ENCODE data around the gene PPP1R15B.
A peak's percentile ranks its signal among the peaks of the same experiment; 100 is the strongest.

The PPP1R15B gene

GRCh38 chr1:204367956-204368355 lies 43.7 kb downstream of the PPP1R15B start:
- DNase-seq (ENCODE audit: low read depth in 1 of 2, low spot score in 1 of 2) = no peak

GRCh38 chr1:204367193-204367858 lies 44.3 kb downstream of the PPP1R15B start:
- DNase-seq (ENCODE audit: low read depth in 1 of 2, low spot score in 1 of 2) = no peak

GRCh38 chr1:204366759-204367158 lies 44.9 kb downstream of the PPP1R15B start:
- no peak for DNase-seq (ENCODE audit: low read depth in 1 of 2, low spot score in 1 of 2)

GRCh38 chr1:204363335-204364114 lies 48.1 kb downstream of the PPP1R15B start:
- DNase-seq (ENCODE audit: low read depth in 1 of 2, low spot score in 1 of 2) = peak; percentile 42 to 56

GRCh38 chr1:204362984-204363334 lies 48.7 kb downstream of the PPP1R15B start:
- DNase-seq (ENCODE audit: low read depth in 1 of 2, low spot score in 1 of 2) = no peak

- no peak for DNase-seq (ENCODE audit: low read depth in 1 of 2, low spot score in 1 of 2)
Measured at GRCh38 chr1:204361781-204362180, 49.8 kb downstream of the PPP1R15B start.

- DNase-seq (ENCODE audit: low read depth in 1 of 2, low spot score in 1 of 2) = no peak
Measured at GRCh38 chr1:204361341-204361771, 50.3 kb downstream of the PPP1R15B start.

GRCh38 chr1:204360314-204360713 lies 51.3 kb downstream of the PPP1R15B start:
- DNase-seq (ENCODE audit: low read depth in 1 of 2, low spot score in 1 of 2) = no peak

GRCh38 chr1:204359474-204360255 lies 52.0 kb downstream of the PPP1R15B start, which contains the start of gene PLEKHA6:
Gene PLEKHA6 (minus strand): TSS chr1:204359929. CDS start chr1:204273727, 86,202 bp downstream.
- DNase-seq (ENCODE audit: low read depth in 1 of 2, low spot score in 1 of 2) = no peak

GRCh38 chr1:204359131-204359473 lies 52.5 kb downstream of the PPP1R15B start:
- no peak for DNase-seq (ENCODE audit: low read depth in 1 of 2, low spot score in 1 of 2)

- DNase-seq (ENCODE audit: low read depth in 1 of 2, low spot score in 1 of 2) = no peak
Measured at GRCh38 chr1:204358605-204359004, 53.0 kb downstream of the PPP1R15B start.

GRCh38 chr1:204357551-204358490 lies 53.8 kb downstream of the PPP1R15B start:
- no peak for DNase-seq (ENCODE audit: low read depth in 1 of 2, low spot score in 1 of 2)

- DNase-seq (ENCODE audit: low read depth in 1 of 2, low spot score in 1 of 2) = no peak
Measured at GRCh38 chr1:204356997-204357396, 54.6 kb downstream of the PPP1R15B start.

GRCh38 chr1:204355913-204356312 lies 55.7 kb downstream of the PPP1R15B start:
- DNase-seq (ENCODE audit: low read depth in 1 of 2, low spot score in 1 of 2) = no peak

- no peak for DNase-seq (ENCODE audit: low read depth in 1 of 2, low spot score in 1 of 2)
Measured at GRCh38 chr1:204354579-204354978, 57.0 kb downstream of the PPP1R15B start.
